GM10248 (cell line): ENCODE results near the gene FHOD3.
A peak's percentile ranks its signal among the peaks of the same experiment; 100 is the strongest.
"Not testable (repeated sequence)": the region's sequence is repeated elsewhere in the genome, so short reads cannot be mapped to it uniquely, and the experiment has no call there.

Experiments used
- CTCF ChIA-PET: fragments of 300-600 bp; sonication (Branson Sonifier 250); formaldehyde crosslinking; extraction: SDS; loops from one replicate; lab custom pipeline; 2021; ENCODE audit warnings: antibody characterized with exemption; lab: Yijun Ruan, JAX
- POLR2A ChIA-PET: fragments of 350-650 bp; sonication (Branson Sonifier 250); formaldehyde crosslinking; extraction: SDS; loops from one replicate; lab custom pipeline; 2020; ENCODE audit warnings: antibody characterized with exemption; lab: Yijun Ruan, JAX
- DNase-seq: peaks from one replicate; pipeline ENCODE4 v3.0.0; 2012; ENCODE audit errors: extremely low spot score
- TF ChIP-seq, protein P1 (sequence below): IDR thresholded peaks from 2 replicates; pipeline ENCODE4 v1.5.1; 2012; ENCODE audit warnings: mild to moderate bottlenecking, low read depth; ENCODE audit errors: extremely low read depth, missing control alignments, control extremely low read depth

FHOD3 gene

DNA sequence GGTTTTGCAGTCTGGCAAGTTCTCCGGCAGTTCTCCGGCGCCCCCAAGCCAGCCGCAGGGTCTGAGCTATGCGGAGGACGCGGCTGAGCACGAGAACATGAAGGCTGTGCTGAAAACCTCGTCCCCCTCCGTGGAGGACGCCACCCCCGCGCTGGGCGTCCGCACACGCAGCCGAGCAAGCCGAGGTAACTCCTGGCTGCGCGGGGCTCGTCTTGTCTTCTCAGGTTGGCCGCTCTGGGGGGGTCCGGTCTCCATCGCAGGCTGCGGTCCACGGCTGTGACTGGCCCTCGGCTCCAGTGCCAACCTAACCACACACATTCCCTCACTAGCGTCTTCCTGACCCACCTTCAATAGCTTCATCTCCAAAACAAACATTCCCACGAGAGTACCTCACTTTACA is 463.1 kb downstream of the FHOD3 start:
- CTCF ChIA-PET, result interaction anchor here (1.3 kb wide), 1 partner anchor 72 kb away, joined by 3 read pairs; no protein-coding TSS in a partner anchor
- POLR2A ChIA-PET, result no interaction called here
- TF ChIP-seq, protein P1, sequence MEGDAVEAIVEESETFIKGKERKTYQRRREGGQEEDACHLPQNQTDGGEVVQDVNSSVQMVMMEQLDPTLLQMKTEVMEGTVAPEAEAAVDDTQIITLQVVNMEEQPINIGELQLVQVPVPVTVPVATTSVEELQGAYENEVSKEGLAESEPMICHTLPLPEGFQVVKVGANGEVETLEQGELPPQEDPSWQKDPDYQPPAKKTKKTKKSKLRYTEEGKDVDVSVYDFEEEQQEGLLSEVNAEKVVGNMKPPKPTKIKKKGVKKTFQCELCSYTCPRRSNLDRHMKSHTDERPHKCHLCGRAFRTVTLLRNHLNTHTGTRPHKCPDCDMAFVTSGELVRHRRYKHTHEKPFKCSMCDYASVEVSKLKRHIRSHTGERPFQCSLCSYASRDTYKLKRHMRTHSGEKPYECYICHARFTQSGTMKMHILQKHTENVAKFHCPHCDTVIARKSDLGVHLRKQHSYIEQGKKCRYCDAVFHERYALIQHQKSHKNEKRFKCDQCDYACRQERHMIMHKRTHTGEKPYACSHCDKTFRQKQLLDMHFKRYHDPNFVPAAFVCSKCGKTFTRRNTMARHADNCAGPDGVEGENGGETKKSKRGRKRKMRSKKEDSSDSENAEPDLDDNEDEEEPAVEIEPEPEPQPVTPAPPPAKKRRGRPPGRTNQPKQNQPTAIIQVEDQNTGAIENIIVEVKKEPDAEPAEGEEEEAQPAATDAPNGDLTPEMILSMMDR, result no peak
- DNase-seq, result no peak

DNA sequence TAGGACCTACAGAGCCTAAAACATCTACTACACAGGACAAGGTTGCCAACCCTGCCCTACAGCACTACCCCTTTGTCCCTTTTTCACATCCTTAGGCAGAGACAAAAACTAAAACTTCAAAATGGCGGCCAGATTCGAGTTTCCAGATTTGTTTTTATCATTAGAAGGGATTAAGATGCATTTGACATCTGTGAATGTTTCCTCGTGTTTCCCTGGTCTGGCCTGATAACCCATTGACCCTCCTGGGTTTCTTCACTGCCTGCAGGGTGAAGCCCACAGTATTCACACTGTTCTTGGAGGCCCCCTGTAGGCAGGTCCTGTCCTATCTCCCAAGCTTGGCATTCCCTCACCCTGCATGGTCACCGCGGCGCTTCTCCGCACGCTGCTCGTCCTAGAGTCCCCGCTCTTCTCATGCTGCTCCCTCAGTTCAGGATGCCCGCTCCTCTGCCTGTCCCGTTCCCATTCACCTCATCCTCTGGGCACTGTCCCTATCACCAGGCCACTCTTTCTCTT is 463.7 kb downstream of the FHOD3 start:
- ChIA-PET CTCF (interaction anchor here (1.0 to 1.2 kb wide), 2 partner anchors 10 to 73 kb away, joined by 3 to 4 read pairs; no protein-coding TSS in a partner anchor), POLR2A (no interaction called here)
- DNase-seq, result no peak
- TF ChIP-seq, protein P1, result no peak

DNA sequence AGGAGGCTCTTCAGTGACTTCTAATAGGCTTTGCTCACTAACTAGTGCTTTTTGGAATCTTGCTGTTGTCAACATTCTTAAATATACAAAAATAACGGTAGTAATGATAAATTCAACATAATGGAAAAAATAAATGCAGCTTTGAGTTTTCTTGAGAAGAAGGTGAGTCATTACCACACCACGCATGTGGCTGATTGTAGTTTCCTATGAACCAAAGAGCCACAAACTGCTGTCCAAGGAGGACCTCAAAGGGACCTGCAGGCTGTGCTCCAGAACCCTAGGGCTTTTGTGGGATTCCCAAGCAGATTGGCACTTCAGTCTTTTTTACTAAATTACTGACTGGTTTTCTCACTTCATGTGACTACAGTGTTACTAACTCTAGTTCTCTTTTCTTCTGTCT is 464.6 kb downstream of the FHOD3 start:
- no peak for DNase-seq
- TF ChIP-seq, protein P1, result no peak
- CTCF ChIA-PET, result interaction anchor here (1.0 to 1.2 kb wide), 3 partner anchors 11 to 74 kb away, joined by 3 to 4 read pairs (median 3); no protein-coding TSS in a partner anchor
- POLR2A ChIA-PET, result no interaction called here

DNA sequence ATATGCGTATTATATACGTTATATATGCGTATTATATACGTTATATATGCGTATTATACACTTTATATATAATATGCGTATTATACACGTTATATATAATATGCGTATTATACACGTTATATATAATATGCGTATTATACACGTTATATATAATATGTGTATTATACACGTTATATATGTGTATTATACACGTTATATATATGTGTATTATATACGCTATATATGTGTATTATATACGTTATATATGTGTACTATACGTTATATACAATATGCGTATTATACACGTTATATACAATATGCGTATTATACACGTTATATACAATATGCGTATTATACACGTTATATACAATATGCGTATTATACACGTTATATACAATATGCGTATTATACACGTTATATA is 465.5 kb downstream of the FHOD3 start:
- CTCF ChIA-PET, POLR2A ChIA-PET, DNase-seq: not testable (repeated sequence)

DNA sequence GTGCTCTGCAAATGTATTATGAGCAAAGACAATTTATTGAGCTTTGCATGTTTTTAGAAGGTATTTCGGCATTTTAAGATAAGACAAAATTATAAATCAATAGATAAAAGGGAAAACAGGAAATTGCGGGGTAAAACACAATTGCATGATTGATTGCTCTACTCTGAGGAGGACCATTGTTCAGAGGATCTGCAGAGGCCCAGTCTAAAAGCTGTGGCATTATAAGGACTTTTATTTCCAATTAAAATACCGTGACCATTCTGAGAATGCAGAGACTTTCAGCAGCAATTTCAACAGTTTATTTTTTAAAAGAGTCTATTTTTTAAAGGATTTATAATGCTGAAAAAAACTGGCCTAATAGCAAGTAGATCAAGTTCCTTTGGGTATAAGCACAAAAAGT is 469.3 kb downstream of the FHOD3 start:
- DNase-seq, result no peak
- TF ChIP-seq, protein P1, result no peak
- CTCF ChIA-PET, result interaction anchor here (1.4 kb wide), 1 partner anchor 11 kb away, joined by 5 read pairs; no protein-coding TSS in a partner anchor
- POLR2A ChIA-PET, result no interaction called here

DNA sequence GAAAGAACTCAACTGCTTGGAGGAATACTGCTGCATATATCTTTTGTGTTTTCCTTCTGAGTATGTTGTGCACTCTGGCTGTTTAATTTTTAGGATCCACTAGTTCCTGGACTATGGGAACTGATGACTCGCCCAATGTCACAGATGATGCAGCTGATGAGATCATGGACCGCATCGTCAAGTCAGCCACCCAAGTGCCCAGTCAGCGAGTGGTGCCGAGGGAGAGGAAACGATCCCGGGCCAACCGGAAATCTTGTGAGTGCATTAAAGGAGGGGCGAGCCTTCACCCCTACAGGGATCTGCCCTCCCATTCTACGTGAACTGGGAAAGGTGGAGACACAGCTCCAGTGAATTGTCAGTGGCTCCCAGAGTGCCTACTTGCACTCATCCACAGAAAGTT is 471.7 kb downstream of the FHOD3 start:
- ChIA-PET POLR2A (no interaction called here), CTCF (interaction anchor here (1.4 kb wide), 1 partner anchor 60 kb away, joined by 4 read pairs; the partner anchor contains the start of genes KIAA1328 and TPGS2)
- no peak for DNase-seq
- TF ChIP-seq, protein P1, result no peak

DNA sequence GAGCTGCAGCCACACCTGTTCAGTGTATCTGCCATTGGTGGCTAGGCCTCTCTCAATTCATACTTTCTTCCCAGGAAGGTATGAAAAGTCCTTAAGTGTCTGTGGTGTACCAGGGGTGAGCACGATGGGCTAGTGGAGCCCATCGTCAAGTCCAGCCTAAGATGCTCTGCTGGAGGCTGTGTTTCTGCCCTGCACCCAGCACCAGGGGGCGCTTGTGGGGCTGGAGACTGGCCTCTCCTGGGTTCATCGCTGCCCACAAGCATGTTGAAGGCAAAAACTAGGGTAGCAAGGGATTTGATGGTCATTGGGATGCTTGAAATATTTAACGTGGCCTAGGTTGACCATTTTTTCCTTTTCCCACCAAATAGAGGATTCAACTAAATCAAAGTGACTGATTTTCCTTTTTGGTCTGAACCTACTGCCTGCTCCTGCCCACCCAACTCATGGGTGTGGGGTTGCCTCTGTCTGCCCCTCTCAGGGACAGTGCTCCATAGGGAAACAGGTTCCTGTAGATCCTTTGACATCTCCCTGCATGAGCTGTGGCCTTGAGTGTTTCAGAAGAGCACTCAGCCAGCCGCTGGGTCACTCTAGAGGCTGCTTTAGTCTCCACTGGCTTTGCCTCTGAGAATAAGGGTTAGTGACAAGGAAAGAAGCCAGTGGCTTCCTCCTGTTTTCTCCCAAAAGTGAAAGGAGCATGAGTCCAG is 472.2 kb downstream of the FHOD3 start:
- TF ChIP-seq, protein P1, result peak; percentile 46
- ChIA-PET POLR2A (no interaction called here), CTCF (interaction anchor here (1.4 to 1.5 kb wide), 2 partner anchors 39 to 59 kb away, joined by 4 read pairs; partner anchors contain the start of genes KIAA1328 and TPGS2)
- DNase-seq, result peak; percentile 36
